Measurements from ENCODE around the gene PTPRT. TPM values are rescaled to one million over a fixed set of nuclear protein-coding genes. Genes with fewer than 3 reads are reported as not detected.

Gene PTPRT
- total and polyA plus RNA-seq, 2 experiments from 2014 or later = not detected

DNA sequence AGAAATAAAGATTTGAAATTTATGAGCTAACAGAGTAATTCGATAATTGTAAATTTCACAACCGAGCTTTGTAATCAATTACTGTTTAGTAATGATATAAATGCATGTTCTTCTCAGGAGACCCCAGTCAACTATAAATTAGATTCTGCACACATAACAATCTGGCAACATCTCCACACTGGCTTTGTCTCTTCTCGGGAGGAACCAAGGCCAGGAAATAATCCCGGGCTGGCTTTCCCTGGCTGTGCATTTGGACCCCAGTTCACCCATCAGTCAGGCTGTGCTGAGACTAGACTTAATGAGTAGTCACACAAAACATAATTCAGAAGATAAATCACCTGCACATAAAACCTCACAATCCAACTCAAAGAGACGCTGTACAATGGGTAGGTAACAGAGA lies 65.5 kb downstream of the PTPRT start (continued):
- TF ChIP-seq, protein P1, sequence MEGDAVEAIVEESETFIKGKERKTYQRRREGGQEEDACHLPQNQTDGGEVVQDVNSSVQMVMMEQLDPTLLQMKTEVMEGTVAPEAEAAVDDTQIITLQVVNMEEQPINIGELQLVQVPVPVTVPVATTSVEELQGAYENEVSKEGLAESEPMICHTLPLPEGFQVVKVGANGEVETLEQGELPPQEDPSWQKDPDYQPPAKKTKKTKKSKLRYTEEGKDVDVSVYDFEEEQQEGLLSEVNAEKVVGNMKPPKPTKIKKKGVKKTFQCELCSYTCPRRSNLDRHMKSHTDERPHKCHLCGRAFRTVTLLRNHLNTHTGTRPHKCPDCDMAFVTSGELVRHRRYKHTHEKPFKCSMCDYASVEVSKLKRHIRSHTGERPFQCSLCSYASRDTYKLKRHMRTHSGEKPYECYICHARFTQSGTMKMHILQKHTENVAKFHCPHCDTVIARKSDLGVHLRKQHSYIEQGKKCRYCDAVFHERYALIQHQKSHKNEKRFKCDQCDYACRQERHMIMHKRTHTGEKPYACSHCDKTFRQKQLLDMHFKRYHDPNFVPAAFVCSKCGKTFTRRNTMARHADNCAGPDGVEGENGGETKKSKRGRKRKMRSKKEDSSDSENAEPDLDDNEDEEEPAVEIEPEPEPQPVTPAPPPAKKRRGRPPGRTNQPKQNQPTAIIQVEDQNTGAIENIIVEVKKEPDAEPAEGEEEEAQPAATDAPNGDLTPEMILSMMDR (conservative IDR thresholded peaks at IDR 0.05; ENCODE audit: low read depth in 2 of 2) = no peak
- TF ChIP-seq NANOG (IDR thresholded peaks at IDR 0.05; ENCODE audit: borderline replicate concordance) = no peak
- no peak for TF ChIP-seq ZNF331 (CRISPR knock-in tag; IDR thresholded peaks at IDR 0.05; ENCODE audit: low read depth)
- no peak for TF ChIP-seq CREB1 (CRISPR knock-in tag; IDR thresholded peaks at IDR 0.05; ENCODE audit: low read depth)
- TF ChIP-seq, protein P2, sequence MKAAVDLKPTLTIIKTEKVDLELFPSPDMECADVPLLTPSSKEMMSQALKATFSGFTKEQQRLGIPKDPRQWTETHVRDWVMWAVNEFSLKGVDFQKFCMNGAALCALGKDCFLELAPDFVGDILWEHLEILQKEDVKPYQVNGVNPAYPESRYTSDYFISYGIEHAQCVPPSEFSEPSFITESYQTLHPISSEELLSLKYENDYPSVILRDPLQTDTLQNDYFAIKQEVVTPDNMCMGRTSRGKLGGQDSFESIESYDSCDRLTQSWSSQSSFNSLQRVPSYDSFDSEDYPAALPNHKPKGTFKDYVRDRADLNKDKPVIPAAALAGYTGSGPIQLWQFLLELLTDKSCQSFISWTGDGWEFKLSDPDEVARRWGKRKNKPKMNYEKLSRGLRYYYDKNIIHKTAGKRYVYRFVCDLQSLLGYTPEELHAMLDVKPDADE (IDR thresholded peaks at IDR 0.05) = no peak
- TF ChIP-seq, protein P3, sequence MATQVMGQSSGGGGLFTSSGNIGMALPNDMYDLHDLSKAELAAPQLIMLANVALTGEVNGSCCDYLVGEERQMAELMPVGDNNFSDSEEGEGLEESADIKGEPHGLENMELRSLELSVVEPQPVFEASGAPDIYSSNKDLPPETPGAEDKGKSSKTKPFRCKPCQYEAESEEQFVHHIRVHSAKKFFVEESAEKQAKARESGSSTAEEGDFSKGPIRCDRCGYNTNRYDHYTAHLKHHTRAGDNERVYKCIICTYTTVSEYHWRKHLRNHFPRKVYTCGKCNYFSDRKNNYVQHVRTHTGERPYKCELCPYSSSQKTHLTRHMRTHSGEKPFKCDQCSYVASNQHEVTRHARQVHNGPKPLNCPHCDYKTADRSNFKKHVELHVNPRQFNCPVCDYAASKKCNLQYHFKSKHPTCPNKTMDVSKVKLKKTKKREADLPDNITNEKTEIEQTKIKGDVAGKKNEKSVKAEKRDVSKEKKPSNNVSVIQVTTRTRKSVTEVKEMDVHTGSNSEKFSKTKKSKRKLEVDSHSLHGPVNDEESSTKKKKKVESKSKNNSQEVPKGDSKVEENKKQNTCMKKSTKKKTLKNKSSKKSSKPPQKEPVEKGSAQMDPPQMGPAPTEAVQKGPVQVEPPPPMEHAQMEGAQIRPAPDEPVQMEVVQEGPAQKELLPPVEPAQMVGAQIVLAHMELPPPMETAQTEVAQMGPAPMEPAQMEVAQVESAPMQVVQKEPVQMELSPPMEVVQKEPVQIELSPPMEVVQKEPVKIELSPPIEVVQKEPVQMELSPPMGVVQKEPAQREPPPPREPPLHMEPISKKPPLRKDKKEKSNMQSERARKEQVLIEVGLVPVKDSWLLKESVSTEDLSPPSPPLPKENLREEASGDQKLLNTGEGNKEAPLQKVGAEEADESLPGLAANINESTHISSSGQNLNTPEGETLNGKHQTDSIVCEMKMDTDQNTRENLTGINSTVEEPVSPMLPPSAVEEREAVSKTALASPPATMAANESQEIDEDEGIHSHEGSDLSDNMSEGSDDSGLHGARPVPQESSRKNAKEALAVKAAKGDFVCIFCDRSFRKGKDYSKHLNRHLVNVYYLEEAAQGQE (IDR thresholded peaks at IDR 0.05; ENCODE audit: unreplicated experiment) = no peak
- TF ChIP-seq POLR2AphosphoS5 (IDR thresholded peaks at IDR 0.05; ENCODE audit: low read depth) = no peak
- no peak for TF ChIP-seq EZH2phosphoT487 (IDR thresholded peaks at IDR 0.05; ENCODE audit: unreplicated experiment)

DNA sequence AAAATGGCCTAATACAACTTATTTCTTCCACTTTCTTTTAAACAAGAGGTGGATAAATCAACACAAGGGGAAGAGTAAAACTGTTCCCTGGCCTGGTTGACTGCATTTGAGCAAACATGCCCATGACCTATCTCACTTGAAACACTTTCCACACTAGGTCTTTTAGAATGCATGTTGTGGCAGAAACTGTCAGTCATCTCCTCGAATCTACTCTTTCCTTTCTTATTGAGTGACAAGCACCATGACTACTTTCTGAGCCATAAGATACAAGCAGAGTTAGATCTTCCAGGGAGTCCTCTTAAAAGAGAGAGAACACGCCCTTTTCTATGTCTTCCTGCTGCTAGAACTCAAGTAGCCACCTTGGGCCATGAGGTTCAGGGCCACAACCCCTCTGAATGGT lies 66.5 kb downstream of the PTPRT start:
- Histone ChIP-seq H3K27ac (ENCODE audit: low read depth) (no peak overlapping the region), H3K36me3 (ENCODE audit: insufficient read depth) (peaks cover 7% of the 10 kb centered on the region; the same call in 1 of the 2 replicates), H3K9me2 (ENCODE audit: insufficient read depth) (no peaks in the 10 kb centered on the region), H3K27me3 (ENCODE audit: insufficient read depth) (no peaks in the 10 kb centered on the region), H2AFZ (no peak overlapping the region), H4K20me1 (replicated peaks; ENCODE audit: insufficient read depth) (no peaks in the 10 kb centered on the region), H3K4me3 (no peak overlapping the region), H3F3A (replicated peaks; ENCODE audit: low read depth) (no peaks in the 10 kb centered on the region), H3K4me1 (ENCODE audit: insufficient read depth) (no peaks in the 10 kb centered on the region), H3K79me2 (replicated peaks; ENCODE audit: insufficient read depth) (no peaks in the 10 kb centered on the region), H3K4me2 (no peak overlapping the region)
- no peak for ATAC-seq
- Mint-ChIP-seq H3K9me3 (peaks cover 96% of the 10 kb centered on the region), H3K4me1 (no peaks in the 10 kb centered on the region), H3K27me3 (ENCODE audit: insufficient read depth, low read depth, poor library complexity) (no peaks in the 10 kb centered on the region), H3K27ac (no peak overlapping the region), H3K4me3 (no peak overlapping the region), H3K36me3 (ENCODE audit: low read depth) (peaks cover 18% of the 10 kb centered on the region)
- TF ChIP-seq, protein P2 (IDR thresholded peaks at IDR 0.05) = no peak
- TF ChIP-seq ZNF114 (CRISPR knock-in tag; IDR thresholded peaks at IDR 0.05) (no peak), STAT1 (IDR thresholded peaks at IDR 0.05; ENCODE audit: unreplicated experiment) (no peak), NANOG (IDR thresholded peaks at IDR 0.05; ENCODE audit: borderline replicate concordance) (no peak), EZH2phosphoT487 (IDR thresholded peaks at IDR 0.05; ENCODE audit: unreplicated experiment) (no peak), JUNB (IDR thresholded peaks at IDR 0.05; ENCODE audit: unreplicated experiment) (no peak)
- DNase-seq (ENCODE audit: low spot score) = no peak
